Endothelial cell of umbilical vein (primary cell): ENCODE results near the gene TMEM176A. TPM values are rescaled to one million over a fixed set of nuclear protein-coding genes. Genes with fewer than 3 reads are reported as not detected.

Source experiments
- BruUV-seq: library from RNA; stranded (reverse); fragments of 400-500 nt; replicated peaks from 2 replicates; lab custom pipeline; 2021; lab: Mats Ljungman, UMichigan
- CTCF ChIA-PET: fragments of 300-600, 350-600 bp; sonication (Branson Sonifier 250); formaldehyde crosslinking; loops from one replicate; lab custom pipeline; 2021; ENCODE audit warnings: antibody characterized with exemption, inconsistent platforms; lab: Charles Lee
- POLR2A ChIA-PET: fragments of 300-600, 350-600 bp; sonication (Branson Sonifier 250); formaldehyde crosslinking; loops from one replicate; lab custom pipeline; 2021; ENCODE audit warnings: antibody characterized with exemption, inconsistent platforms; lab: Charles Lee
- DNase-seq: peaks from one replicate; pipeline ENCODE4 v3.0.0-alpha.2; 2011; ENCODE audit warnings: low read depth, low spot score
- FAIRE-seq: peaks from 2 replicates; lab custom pipeline; 2011; peaks lifted over from hg19 to GRCh38; lab: Jason Lieb, UNC
- H2AFZ ChIP-seq: 2 replicates; pipeline ENCODE4 v1.6.0; 2012; ENCODE audit warnings: low read depth, low read length, control low read depth, inconsistent platforms
- H3K27ac ChIP-seq: 2 replicates; pipeline ENCODE4 v1.5.1; 2011; ENCODE audit warnings: low read depth, mild to moderate bottlenecking, control low read depth, low read length, moderate library complexity; ENCODE audit not compliant: insufficient read depth
- H3K27me3 ChIP-seq, 2 experiments: 2 replicates each; pipeline versions ENCODE4 v1.6.0 to v1.6.1; 2011; ENCODE audit warnings: low read length in 2 of 2, mixed read lengths in 1 of 2; ENCODE audit not compliant: control insufficient read depth in 2 of 2, insufficient read depth in 2 of 2
- H3K36me3 ChIP-seq, 2 experiments: 2 replicates in 1 of 2; 3 replicates in 1 of 2; pipeline ENCODE4 v1.5.1; 2011; ENCODE audit warnings: low read length in 2 of 2, mild to moderate bottlenecking in 1 of 2, moderate library complexity in 1 of 2; ENCODE audit not compliant: control insufficient read depth in 2 of 2, insufficient read depth in 2 of 2; ENCODE audit errors: extremely low read depth in 1 of 2
- H3K4me1 ChIP-seq: 3 replicates; pipeline ENCODE4 v1.5.1; 2011; ENCODE audit warnings: mild to moderate bottlenecking, low read length; ENCODE audit not compliant: control insufficient read depth, insufficient read depth; ENCODE audit errors: extremely low read depth
- H3K4me2 ChIP-seq: 2 replicates; pipeline ENCODE4 v1.6.1; 2011; ENCODE audit warnings: low read length, control low read depth, mixed read lengths; ENCODE audit not compliant: insufficient read depth
- H3K4me3 ChIP-seq, 3 experiments: fragments of 200-600 bp in 1 of 3; sonication (generic), shearing (Covaris generic) in 1 of 3; replicated peaks in 1 of 3; 2 replicates each; pipeline ENCODE4 v1.5.1; 2011 to 2016; ENCODE audit warnings: control low read depth in 3 of 3, low read length in 3 of 3, mild to moderate bottlenecking in 2 of 3, inconsistent platforms in 1 of 3, low read depth in 1 of 3, moderate library complexity in 1 of 3; ENCODE audit not compliant: insufficient read depth in 1 of 3
- H3K79me2 ChIP-seq: 2 replicates; pipeline ENCODE4 v1.6.0; 2012; ENCODE audit warnings: low read length, inconsistent platforms; ENCODE audit not compliant: control insufficient read depth, insufficient read depth
- H3K9ac ChIP-seq: replicated peaks from 2 replicates; pipeline ENCODE3; 2011; ENCODE audit warnings: low read length, control low read depth; ENCODE audit not compliant: insufficient read depth; ENCODE audit errors: extremely low read depth
- H3K9me1 ChIP-seq: replicated peaks from 3 replicates; pipeline ENCODE4 v1.6.0; 2011; ENCODE audit warnings: mild to moderate bottlenecking, low read length; ENCODE audit not compliant: control insufficient read depth, insufficient read depth; ENCODE audit errors: extremely low read depth
- H3K9me3 ChIP-seq: replicated peaks from 2 replicates; pipeline ENCODE4 v1.5.1; 2012; ENCODE audit warnings: low read length, inconsistent platforms; ENCODE audit not compliant: control insufficient read depth, insufficient read depth
- H4K20me1 ChIP-seq: replicated peaks from 2 replicates; pipeline ENCODE3; 2011; ENCODE audit warnings: mild to moderate bottlenecking, low read length; ENCODE audit not compliant: control insufficient read depth, insufficient read depth; ENCODE audit errors: extremely low read depth
- CTCF ChIP-seq, 2 donors: IDR thresholded peaks; 1 replicate in 1 of 2; 2 replicates in 1 of 2; pipeline ENCODE4 v1.5.1; 2011; ENCODE audit warnings: low read length in 2 of 2, mild to moderate bottlenecking in 2 of 2, moderate library complexity in 2 of 2, control low read depth in 1 of 2, inconsistent platforms in 1 of 2, low read depth in 1 of 2; ENCODE audit not compliant: insufficient read depth in 1 of 2; ENCODE audit errors: extremely low read depth in 1 of 2
- EZH2 ChIP-seq: IDR thresholded peaks from 2 replicates; pipeline ENCODE4 v1.6.1; 2012; ENCODE audit warnings: borderline replicate concordance, low read depth, mild to moderate bottlenecking, moderate library complexity, low read length, inconsistent platforms; ENCODE audit not compliant: severe bottlenecking
- FOS ChIP-seq: IDR thresholded peaks from 2 replicates; pipeline ENCODE4 v1.6.1; 2011; ENCODE audit warnings: mild to moderate bottlenecking, low read length, moderate library complexity, borderline replicate concordance; ENCODE audit not compliant: insufficient read depth
- GATA2 ChIP-seq: IDR thresholded peaks from 2 replicates; pipeline ENCODE4 v1.7.0; 2011; ENCODE audit warnings: low read depth, mild to moderate bottlenecking, moderate library complexity, mixed read lengths, low read length; ENCODE audit not compliant: insufficient read length, insufficient read depth
- JUN ChIP-seq: IDR thresholded peaks from 2 replicates; pipeline ENCODE4 v1.6.1; 2011; ENCODE audit warnings: borderline replicate concordance, low read depth; ENCODE audit not compliant: insufficient read length, insufficient read depth
- MYC ChIP-seq: IDR thresholded peaks from one replicate; pipeline ENCODE4 v1.6.1; 2011; ENCODE audit warnings: mild to moderate bottlenecking, low read depth, low read length
- POLR2A ChIP-seq: IDR thresholded peaks from 2 replicates; pipeline ENCODE4 v1.6.1; 2012; ENCODE audit warnings: low read depth, mild to moderate bottlenecking, control low read depth, low read length
- POLR2AphosphoS5 ChIP-seq: IDR thresholded peaks from 2 replicates; pipeline ENCODE4 v1.6.1; 2012; ENCODE audit warnings: low read depth, mild to moderate bottlenecking, control low read depth, low read length, moderate library complexity; ENCODE audit not compliant: insufficient read depth
- dilution Hi-C: fragments of 300-500 bp; cut with MboI; formaldehyde crosslinking; loops from one replicate; pipeline ENCODE4 v1.15.0; 2019; ENCODE audit warnings: low sequenced_read_pairs; ENCODE audit not compliant: extremely low pct_ligation_motif_present
- intact Hi-C: fragments of 100-400 bp; cut with micrococcal nuclease; formaldehyde crosslinking; loops from one replicate; pipeline ENCODE4 v1.10.0; 2022
- polyA plus RNA-seq, 4 experiments: library from polyadenylated mRNA; depleted of rRNA in 3 of 4; stranded (reverse) in 3 of 4; unstranded in 1 of 4; fragments of >200 nt; gene quantifications; 2 replicates each; pipeline versions ENCODE4 v1.2.1 to v1.2.3, GENCODE V29; 2011 to 2012; ENCODE audit warnings: missing spikeins in 1 of 4
- total RNA-seq: library from RNA; stranded (reverse); gene quantifications from 2 replicates; pipeline ENCODE4 v1.2.3, GENCODE V29; 2021
- TF ChIP-seq, protein P1 (sequence below): IDR thresholded peaks from 2 replicates; pipeline ENCODE4 v1.6.1; 2011; ENCODE audit not compliant: insufficient read depth, insufficient read length

Gene TMEM176A
- total and polyA plus RNA-seq, 2 donors (not counting 3 experiments of a cell fraction or from before 2014, with no cell fraction given) = not detected

GRCh38 chr7:150756166-150756565, 44.4 kb upstream of the TMEM176A start:
- Histone ChIP-seq H3K4me1 (peaks cover 22% of the 10 kb centered on the region), H2AFZ (no peak overlapping the region), H3K9me3 (no peaks in the 10 kb centered on the region), H4K20me1 (no peaks in the 10 kb centered on the region), H3K9ac (no peak overlapping the region), H3K27me3 (no peaks in the 10 kb centered on the region), H3K4me3 (no peak overlapping the region), H3K27ac (peak overlapping the region; percentile 77), H3K79me2 (no peaks in the 10 kb centered on the region), H3K36me3 (no peaks in the 10 kb centered on the region), H3K4me2 (no peak overlapping the region), H3K9me1 (no peaks in the 10 kb centered on the region)
- DNase-seq (peak; percentile 16), FAIRE-seq (no peak)
- CTCF ChIA-PET = interaction anchor here (0.7 to 5.1 kb wide), 15 partner anchors 12 to 418 kb away, joined by 3 to 120 read pairs (median 4); partner anchors contain the start of genes GIMAP1 and GIMAP8
- dilution Hi-C loops (no loop called here), intact Hi-C loops (loop anchor here (10.0 kb wide), 1 partner anchor 471 kb away; no protein-coding TSS in a partner anchor)
- POLR2A ChIA-PET = interaction anchor here (0.7 to 1.0 kb wide), 2 partner anchors 126 to 305 kb away, joined by 3 read pairs; no protein-coding TSS in a partner anchor
- BruUV-seq = no TSS peak
- TF ChIP-seq FOS = no peak
- TF ChIP-seq JUN = no peak
- TF ChIP-seq CTCF (IDR thresholded peaks at IDR 0.05; ENCODE audit: extremely low read depth in 1 of 2, insufficient read depth in 1 of 2, low read depth in 1 of 2, low read length in 2 of 2) = no peak
- TF ChIP-seq EZH2 = no peak
- no peak for TF ChIP-seq MYC
- TF ChIP-seq GATA2 = no peak
- no peak for TF ChIP-seq POLR2A
- TF ChIP-seq, protein P1, sequence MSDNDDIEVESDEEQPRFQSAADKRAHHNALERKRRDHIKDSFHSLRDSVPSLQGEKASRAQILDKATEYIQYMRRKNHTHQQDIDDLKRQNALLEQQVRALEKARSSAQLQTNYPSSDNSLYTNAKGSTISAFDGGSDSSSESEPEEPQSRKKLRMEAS = no peak
- TF ChIP-seq POLR2AphosphoS5 = no peak
